GM19324 (cell line): ENCODE data around the gene ASAP3.

Experiments used
- ATAC-seq: cut with Tn5 transposase; IDR thresholded peaks from one replicate; pipeline ENCODE4 v1.9.1; 2021; ENCODE audit warnings: mild to moderate bottlenecking, moderate library complexity; ENCODE audit not compliant: unreplicated experiment, low FRiP score

The ASAP3 gene

GRCh38 chr1:23425193-23425494 is 58.8 kb downstream of the ASAP3 start:
- ATAC-seq: no peak

- no peak for ATAC-seq
These were observed 59.4 kb downstream of the ASAP3 start, which contains the start of gene TCEA3 for GRCh38 chr1:23424293-23425192. Gene TCEA3, minus strand, starts transcription at chr1:23424748. Its CDS starts 115 bp downstream, at chr1:23424633.

- ATAC-seq: no peak
These were observed 60.3 kb downstream of the ASAP3 start for GRCh38 chr1:23423415-23424292.

GRCh38 chr1:23422941-23423340 is 61.0 kb downstream of the ASAP3 start:
- no peak for ATAC-seq

- no peak for ATAC-seq
These were observed 61.6 kb downstream of the ASAP3 start for GRCh38 chr1:23422241-23422877.

- ATAC-seq: no peak
These were observed 62.2 kb downstream of the ASAP3 start for GRCh38 chr1:23421753-23422240.

- no peak for ATAC-seq
These were observed 62.6 kb downstream of the ASAP3 start for GRCh38 chr1:23421343-23421742.

- no peak for ATAC-seq
These were observed 63.2 kb downstream of the ASAP3 start for GRCh38 chr1:23420778-23421177.

GRCh38 chr1:23419180-23419579 is 64.8 kb downstream of the ASAP3 start:
- no peak for ATAC-seq

GRCh38 chr1:23417570-23417969 is 66.4 kb downstream of the ASAP3 start:
- no peak for ATAC-seq

- ATAC-seq: no peak
These were observed 67.0 kb downstream of the ASAP3 start for GRCh38 chr1:23416964-23417363.

GRCh38 chr1:23408797-23409290 is 75.1 kb downstream of the ASAP3 start:
- no peak for ATAC-seq

GRCh38 chr1:23407016-23407630 is 76.9 kb downstream of the ASAP3 start:
- ATAC-seq: no peak

- ATAC-seq: no peak
These were observed 78.0 kb downstream of the ASAP3 start for GRCh38 chr1:23405946-23406345.

- no peak for ATAC-seq
These were observed 80.1 kb downstream of the ASAP3 start for GRCh38 chr1:23403735-23404486.

- no peak for ATAC-seq
These were observed 80.6 kb downstream of the ASAP3 start for GRCh38 chr1:23403355-23403734.

GRCh38 chr1:23403038-23403336 is 81.0 kb downstream of the ASAP3 start:
- ATAC-seq: no peak

GRCh38 chr1:23402286-23403037 is 81.5 kb downstream of the ASAP3 start:
- ATAC-seq: no peak

GRCh38 chr1:23401313-23401712 is 82.7 kb downstream of the ASAP3 start:
- no peak for ATAC-seq
